ENCODE data around the gene BLOC1S4.

DNA sequence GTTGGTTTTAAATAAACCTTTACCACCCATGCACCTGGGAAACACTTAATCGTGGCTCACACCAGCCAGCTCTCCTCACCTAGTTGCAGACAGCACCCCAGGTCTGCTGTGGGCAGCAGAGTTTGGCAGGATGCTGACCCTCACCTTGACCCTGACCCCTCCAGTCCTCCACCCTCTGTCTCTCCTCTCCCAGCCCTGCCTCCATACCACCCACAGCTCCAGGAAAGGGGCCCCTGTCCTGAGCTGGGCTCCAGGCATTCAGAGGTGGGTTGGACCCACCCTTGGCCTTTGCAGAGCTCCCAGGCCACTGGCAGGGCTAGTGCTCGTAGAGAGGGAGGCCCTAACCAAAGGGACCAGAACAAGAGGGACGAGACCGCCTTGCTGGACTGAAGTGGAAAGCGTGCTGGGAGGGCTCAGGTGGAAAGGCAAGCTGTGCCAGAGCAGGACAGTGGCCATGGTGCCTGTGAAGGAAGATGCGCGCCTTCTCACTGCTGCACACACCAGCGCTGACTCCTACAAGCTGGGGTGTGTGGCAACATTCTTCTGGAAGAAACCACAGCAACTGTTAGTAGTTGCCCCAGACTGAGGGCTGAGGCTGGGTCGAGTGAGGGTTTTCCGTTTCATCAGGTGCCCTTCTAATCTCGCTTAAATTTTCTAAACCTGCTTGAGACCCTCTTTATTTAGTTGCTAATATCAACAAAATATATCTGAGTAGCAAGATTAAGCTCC is 32.9 kb upstream of the BLOC1S4 start:
- no peak for TF ChIP-seq POLR2A (IDR thresholded peaks at IDR 0.05)
- TF ChIP-seq, protein P1, sequence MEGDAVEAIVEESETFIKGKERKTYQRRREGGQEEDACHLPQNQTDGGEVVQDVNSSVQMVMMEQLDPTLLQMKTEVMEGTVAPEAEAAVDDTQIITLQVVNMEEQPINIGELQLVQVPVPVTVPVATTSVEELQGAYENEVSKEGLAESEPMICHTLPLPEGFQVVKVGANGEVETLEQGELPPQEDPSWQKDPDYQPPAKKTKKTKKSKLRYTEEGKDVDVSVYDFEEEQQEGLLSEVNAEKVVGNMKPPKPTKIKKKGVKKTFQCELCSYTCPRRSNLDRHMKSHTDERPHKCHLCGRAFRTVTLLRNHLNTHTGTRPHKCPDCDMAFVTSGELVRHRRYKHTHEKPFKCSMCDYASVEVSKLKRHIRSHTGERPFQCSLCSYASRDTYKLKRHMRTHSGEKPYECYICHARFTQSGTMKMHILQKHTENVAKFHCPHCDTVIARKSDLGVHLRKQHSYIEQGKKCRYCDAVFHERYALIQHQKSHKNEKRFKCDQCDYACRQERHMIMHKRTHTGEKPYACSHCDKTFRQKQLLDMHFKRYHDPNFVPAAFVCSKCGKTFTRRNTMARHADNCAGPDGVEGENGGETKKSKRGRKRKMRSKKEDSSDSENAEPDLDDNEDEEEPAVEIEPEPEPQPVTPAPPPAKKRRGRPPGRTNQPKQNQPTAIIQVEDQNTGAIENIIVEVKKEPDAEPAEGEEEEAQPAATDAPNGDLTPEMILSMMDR (IDR thresholded peaks at IDR 0.05): no peak
- TF ChIP-seq POLR2AphosphoS5 (IDR thresholded peaks at IDR 0.05): no peak
